KOPT-K1 (cell line): Measurements from ENCODE around the gene TPPP.
"Not testable (repeated sequence)": the region's sequence is repeated elsewhere in the genome, so short reads cannot be mapped to it uniquely, and the experiment has no call there.

Experiments
- H3K27ac ChIP-seq: fragments of 200-600 bp; sonication (generic); 2 replicates; pipeline ENCODE4 v1.5.1; 2016; ENCODE audit warnings: antibody characterized with exemption, mild to moderate bottlenecking, low read depth, low read length; ENCODE audit not compliant: poor library complexity, severe bottlenecking
- H3K36me3 ChIP-seq: fragments of 200-600 bp; sonication (generic); 2 replicates; pipeline ENCODE4 v1.5.1; 2017; ENCODE audit warnings: antibody characterized with exemption, mild to moderate bottlenecking, low read length, moderate library complexity; ENCODE audit not compliant: insufficient read depth
- H3K9me3 ChIP-seq: fragments of 200-600 bp; sonication (generic); 2 replicates; pipeline ENCODE4 v1.5.1; 2017; ENCODE audit warnings: antibody characterized with exemption, low read length, mild to moderate bottlenecking; ENCODE audit not compliant: insufficient read depth, poor library complexity, severe bottlenecking

TPPP gene

DNA sequence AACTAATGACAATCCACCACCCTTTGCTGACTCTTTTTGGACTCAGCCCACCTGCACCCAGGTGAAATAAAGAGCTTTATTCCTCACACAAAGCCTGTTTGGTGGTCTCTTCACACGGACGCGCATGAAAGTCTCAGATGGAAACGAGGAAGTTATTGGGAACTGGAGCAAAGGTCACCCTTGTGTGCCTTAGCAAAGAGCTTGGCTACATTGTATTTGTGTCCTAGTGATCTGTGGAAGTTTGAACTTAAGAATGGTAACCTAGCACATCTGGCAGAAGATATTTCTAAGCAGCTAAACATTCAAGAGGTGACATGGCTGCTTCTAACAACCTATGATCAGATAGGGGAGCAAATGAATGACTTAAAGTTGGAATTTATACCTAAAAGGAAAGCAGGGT is 15.2 kb upstream of the TPPP start:
- H3K9me3 ChIP-seq = peaks cover 16% of the 10 kb centered on the region
- H3K36me3 ChIP-seq, H3K27ac ChIP-seq: not testable (repeated sequence)

DNA sequence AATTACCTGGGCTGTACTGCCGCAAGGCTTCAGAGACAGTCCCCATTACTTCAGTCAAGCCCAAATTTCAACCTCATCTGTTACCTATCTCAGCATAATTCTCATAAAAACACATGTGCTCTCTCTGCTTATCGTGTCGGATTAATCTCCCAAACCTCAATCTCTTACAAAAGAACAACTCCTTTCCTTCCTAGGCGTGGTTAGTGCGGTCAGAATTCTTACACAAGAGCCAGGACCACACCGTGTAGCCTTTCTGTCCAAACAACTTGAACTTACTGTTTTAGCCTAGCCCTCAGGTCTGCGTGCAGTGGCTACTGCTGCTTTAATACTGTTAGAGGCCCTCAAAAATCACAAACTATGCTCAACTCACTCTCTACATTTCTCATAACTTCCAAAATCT is 13.0 kb upstream of the TPPP start:
- H3K27ac ChIP-seq, H3K36me3 ChIP-seq: not testable (repeated sequence)
- H3K9me3 ChIP-seq = peaks cover 12% of the 10 kb centered on the region

DNA sequence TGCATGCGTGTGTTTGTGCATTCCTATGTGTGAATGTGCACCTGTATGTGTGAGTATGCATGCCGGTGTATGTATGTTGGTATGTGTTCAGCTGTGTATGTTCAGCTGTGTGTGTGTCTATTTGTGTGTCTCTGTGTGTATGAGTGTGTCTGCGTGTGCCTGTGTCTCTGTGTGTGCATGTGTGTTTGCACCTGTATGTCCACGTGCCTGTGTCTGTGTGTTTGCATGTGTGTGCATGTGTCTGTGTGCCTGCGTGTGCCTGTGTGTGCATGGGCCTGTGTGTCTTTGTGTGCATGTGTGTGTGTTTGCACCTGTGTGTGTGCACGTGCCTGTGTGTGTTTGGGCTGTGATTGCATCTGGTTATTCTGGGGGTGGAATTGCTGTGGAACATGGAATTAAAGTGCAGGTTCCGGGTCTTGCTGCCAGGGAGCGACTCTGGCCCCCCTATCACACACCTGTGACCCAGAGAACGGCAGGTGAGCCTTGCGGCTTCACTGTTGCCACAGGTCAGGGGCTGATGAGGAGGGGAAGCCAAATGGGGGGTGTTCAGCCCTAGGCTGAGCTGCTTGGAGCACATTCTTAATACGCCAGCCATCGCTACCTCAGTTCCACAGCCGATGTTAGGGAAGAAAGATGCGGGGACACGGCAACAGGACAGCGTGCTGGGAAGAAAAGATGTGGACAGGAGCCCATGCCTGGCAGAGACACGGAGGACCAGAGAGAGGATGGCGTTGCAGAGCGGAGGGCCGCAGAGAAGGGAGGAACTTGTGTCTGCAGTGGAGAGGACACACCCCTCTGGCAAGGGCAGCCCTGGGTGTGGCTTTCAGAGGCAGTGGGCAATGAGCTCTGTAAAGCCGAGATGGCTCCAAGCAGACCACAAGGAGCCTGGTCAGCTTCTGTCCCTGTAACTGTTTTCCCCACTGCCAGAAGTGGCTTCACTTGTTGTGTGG is 3.9 kb upstream of the TPPP start:
- H3K27ac ChIP-seq, H3K9me3 ChIP-seq, H3K36me3 ChIP-seq: not testable (repeated sequence)

- not testable (repeated sequence) for H3K9me3 ChIP-seq, H3K36me3 ChIP-seq, H3K27ac ChIP-seq
Observed at GRCh38 chr5:696191-696590, 3.0 kb upstream of the TPPP start.

DNA sequence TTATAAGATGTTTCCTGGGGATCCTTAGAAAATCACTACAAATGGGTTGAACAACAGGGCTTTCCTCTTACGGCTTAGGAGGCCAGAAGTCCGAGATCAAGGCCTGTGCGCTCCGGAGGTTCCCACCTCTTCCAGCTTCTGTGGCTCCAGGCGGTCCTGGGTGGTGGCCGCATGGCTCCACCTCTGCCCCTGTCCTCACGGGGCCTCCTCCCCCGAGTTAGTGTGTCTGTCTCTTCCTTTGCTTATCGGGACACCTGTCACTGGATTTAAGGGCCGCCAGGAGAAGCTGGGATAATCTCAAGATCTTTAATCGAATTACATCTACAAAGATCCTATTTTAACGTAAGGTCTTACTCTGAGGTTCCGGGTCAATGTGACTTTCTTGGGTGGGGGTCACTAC is 2.3 kb upstream of the TPPP start:
- not testable (repeated sequence) for H3K9me3 ChIP-seq, H3K27ac ChIP-seq, H3K36me3 ChIP-seq

DNA sequence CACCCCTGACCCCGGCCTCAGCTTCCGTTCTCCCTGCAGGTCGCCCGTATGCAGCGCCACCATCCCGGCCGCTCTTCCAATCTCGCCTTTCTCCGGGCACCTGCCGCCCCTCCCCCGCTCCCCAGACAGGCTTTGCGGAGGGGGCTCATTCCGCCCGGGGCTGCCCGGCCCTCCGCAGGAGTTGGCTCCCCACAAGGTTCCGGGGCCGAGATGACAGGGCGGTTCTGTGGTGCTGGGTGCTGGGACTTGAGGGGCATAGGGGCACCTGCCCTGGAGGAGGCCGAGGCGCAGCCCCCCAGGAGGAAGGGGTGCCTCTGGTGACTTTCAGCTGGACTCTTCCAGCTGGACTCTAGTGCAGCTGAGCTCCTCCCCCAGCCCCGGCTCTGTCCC is 885 bp upstream of the TPPP start:
- not testable (repeated sequence) for H3K9me3 ChIP-seq, H3K27ac ChIP-seq, H3K36me3 ChIP-seq

DNA sequence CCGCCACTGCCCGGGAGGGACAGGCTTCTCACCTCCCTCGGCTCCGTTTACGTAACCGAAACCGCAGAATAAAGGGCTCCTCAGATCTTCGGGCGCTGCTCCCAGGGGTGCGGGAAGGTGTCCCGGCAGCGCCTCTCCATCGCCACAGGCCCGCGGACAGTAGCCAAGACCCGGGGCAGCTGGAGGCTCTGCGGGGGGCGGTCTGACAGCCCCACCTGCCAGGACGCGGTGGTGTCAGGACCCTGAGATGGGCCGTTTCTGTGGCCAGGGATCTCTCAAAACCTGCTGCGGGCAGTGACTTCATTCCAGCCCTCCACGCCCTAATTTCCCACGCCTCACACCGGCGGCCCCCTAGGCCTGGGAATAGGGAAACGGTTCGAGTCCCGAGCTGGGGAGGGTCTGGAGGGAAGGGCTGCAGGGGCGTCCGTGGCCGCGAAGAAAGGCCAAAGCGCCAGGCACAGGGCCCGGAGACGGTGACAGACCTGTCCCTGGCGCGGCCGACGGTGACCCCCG is 567 bp downstream of the TPPP start:
- not testable (repeated sequence) for H3K36me3 ChIP-seq, H3K9me3 ChIP-seq, H3K27ac ChIP-seq

DNA sequence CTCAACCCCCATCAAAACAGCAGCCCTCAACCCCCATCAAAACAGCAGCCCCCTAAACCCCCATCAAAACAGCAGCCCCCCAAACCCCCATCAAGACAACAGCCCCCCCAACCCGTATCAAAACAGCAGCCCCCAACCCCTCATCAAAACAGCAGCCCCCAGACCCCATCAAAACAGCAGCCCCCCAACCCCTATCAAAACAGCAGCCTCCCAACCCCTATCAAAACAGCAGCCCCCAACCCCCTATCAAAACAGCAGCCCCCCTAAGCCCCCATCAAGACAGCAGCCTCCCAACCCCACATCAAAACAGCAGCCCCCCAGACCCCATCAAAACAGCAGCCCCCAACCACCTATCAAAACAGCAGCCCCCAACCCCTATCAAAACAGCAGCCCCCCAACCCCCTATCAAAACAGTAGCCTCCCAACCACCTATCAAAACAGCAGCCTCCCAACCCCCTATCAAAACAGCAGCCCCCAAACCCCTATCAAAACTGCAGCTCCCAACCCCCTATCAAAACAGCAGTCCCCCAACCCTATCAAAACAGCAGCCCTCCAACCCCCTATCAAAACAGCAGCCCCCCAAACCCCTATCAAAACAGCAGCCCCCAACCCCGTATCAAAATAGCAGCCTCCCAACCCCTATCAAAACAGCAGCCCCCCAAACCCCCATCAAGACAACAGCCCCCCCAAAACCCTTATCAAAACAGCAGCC is 1.2 kb downstream of the TPPP start:
- no peaks in the 10 kb centered on the region for H3K36me3 ChIP-seq
- no peak overlapping the region for H3K27ac ChIP-seq
- no peaks in the 10 kb centered on the region for H3K9me3 ChIP-seq

GRCh38 chr5:691049-691448 is 2.1 kb downstream of the TPPP start:
- H3K9me3 ChIP-seq, H3K36me3 ChIP-seq, H3K27ac ChIP-seq: not testable (repeated sequence)

DNA sequence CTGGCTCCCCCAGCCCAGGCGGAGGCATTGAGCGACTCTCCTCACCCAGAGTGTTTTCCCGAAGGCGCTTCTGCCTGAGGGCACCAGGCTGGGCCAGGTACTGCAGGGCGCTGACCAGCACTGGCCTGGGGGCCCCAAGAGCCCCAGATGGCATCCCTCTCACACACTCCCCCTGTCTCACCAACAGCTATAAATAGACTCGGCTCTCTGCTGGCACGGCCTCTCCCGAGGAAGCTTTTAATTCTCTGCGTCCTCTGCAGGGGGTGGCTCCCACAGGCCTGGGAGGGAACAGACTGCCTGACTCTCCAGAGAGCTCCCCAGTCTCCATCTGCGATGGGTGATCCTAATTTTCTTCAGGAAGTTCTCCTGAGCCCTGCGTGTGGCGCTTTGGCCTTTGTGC is 2.9 kb downstream of the TPPP start:
- not testable (repeated sequence) for H3K27ac ChIP-seq, H3K9me3 ChIP-seq, H3K36me3 ChIP-seq

DNA sequence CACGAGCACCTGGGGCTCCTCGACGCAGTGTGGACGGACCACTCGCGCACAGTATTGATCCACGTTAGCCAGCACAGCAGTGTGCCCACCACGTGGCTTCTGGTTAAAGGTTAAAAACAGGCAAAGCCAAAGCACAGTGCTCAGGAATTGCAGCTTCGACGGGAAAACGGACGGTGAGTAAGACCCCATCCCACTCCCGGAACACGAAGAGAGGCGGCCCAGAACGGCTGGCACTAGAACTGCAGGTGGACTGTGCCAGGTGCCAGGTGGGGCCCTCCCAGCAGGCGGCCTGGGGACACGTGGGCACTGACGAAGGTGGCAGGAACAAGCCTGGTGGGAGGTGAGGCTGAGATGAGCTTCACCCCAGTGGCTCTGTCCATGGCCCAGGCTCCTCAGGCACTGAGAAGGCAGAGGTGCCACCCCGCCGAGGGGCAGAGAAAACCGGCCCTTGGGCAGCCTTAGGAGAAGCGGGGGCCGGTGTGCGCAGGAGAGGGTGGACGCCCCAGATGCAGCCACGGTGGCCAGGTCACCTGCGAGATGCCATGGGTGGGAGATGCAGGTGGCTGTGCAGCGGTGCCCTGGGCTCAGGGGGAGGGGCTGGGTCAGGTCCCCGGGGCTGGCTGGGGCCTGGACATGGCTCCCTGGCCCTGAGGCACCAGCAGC is 4.7 kb downstream of the TPPP start:
- not testable (repeated sequence) for H3K27ac ChIP-seq, H3K36me3 ChIP-seq, H3K9me3 ChIP-seq

DNA sequence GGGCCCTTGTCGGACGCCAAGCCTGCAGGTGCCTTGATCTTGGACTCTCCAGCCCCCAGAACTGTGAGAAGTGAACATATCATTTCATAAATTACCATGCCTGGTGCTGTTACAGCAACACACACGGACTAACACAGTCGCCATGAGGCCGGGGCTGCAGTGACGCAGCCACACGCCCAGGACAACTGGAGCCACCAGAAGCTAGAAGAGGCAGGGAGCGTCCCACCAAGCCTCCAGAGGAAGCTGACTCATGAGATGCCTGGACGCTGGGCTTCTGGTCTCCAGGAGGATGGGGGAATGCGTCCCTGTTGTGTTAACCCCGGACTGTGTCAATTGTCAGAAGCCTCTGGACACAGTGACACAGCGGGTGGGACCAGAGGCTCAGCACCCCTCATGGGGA is 6.2 kb downstream of the TPPP start:
- not testable (repeated sequence) for H3K27ac ChIP-seq, H3K9me3 ChIP-seq, H3K36me3 ChIP-seq

DNA sequence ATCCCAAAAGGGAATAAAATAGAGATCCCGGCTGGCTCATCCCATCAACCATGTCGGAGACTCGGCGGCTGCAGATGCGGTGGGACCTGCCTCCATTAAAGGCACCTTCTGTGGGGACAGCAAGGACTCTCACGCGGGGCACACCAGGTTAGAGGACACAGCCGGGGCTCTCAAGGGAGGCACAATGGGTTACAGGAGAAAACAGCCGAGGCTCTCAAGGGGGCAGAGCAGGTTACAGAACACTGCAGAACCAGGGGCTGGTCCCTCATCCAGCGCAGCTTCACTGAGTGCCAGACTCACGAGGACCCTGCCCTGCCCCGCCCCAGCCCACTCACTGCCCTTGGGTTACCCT is 7.0 kb downstream of the TPPP start:
- H3K27ac ChIP-seq, H3K9me3 ChIP-seq, H3K36me3 ChIP-seq: not testable (repeated sequence)

DNA sequence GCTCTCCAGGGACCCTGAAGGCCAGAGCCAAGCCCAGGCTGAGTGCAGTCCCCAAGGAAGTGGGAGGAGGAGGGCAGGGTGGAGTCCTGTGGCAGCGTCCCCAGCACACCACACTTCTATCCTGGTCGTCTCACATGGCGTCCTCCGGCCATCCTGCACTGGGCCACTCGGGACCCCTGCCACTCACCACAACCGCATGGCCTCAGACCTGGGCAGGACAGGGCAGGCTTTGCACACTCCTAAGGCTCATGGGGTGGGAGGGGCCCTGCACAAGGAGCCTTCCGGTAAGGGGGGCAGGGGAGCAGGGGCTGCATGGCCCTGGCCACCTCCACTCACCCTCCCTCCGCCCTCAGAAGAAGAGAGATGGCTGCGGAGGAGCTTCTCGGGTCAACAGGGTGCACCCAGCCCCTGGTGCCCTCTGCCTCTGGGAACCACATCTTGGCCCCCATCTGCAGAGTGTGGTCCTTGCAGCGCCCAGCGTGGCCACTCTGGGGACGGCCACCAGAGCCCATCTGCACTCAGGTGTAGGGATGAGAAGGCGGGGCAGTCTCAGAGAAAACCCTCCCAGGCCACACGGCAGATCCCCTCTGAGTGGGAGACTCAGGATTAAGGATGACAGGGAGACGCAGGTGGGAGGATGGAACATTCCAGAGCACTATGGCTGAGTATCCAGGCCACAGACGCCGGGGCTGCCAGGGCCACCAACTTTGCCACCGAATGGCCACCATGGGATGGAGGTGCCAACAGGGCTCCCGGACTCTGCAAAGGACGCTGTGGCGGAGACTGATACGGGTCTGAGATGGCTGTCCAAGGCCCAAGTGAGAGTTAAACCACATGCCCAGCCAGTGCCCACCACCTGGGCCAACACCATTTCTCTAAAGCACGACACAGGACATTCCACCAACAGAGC is 7.6 kb downstream of the TPPP start:
- Histone ChIP-seq H3K36me3 (no peaks in the 10 kb centered on the region), H3K27ac (no peak overlapping the region), H3K9me3 (no peaks in the 10 kb centered on the region)
